Measurements from ENCODE around the gene ATP11B.

- TF ChIP-seq CTCF (IDR thresholded peaks at IDR 0.05) (no peak), POLR2A (IDR thresholded peaks at IDR 0.05) (no peak)
Measured at GRCh38 chr3:182816181-182816580, 22.9 kb downstream of the ATP11B start.

All from body of pancreas (tissue), 4 donors.